Ishikawa (cell line): ENCODE results near the gene PTDSS2.

ENCODE experiments used
- CEBPB ChIP-seq: IDR thresholded peaks from 2 replicates; pipeline ENCODE4 v1.6.1; 2012
- CREB1 ChIP-seq: IDR thresholded peaks from 2 replicates; pipeline ENCODE4 v1.6.1; 2012; ENCODE audit warnings: low read depth
- EGR1 ChIP-seq: IDR thresholded peaks from 2 replicates; pipeline ENCODE4 v1.6.1; 2012
- EP300 ChIP-seq: IDR thresholded peaks from 2 replicates; pipeline ENCODE4 v1.6.1; 2012; ENCODE audit warnings: borderline replicate concordance
- FOXM1 ChIP-seq: IDR thresholded peaks from 2 replicates; pipeline ENCODE4 v1.6.1; 2012; ENCODE audit warnings: low read depth, borderline replicate concordance
- MAX ChIP-seq: IDR thresholded peaks from 2 replicates; pipeline ENCODE4 v1.6.1; 2012
- NFIC ChIP-seq: IDR thresholded peaks from 2 replicates; pipeline ENCODE4 v1.6.1; 2012
- RAD21 ChIP-seq: IDR thresholded peaks from 2 replicates; pipeline ENCODE4 v1.6.1; 2012; ENCODE audit warnings: low read depth
- REST ChIP-seq: IDR thresholded peaks from 2 replicates; pipeline ENCODE4 v1.6.1; 2012; ENCODE audit warnings: low read depth, mild to moderate bottlenecking
- TAF1 ChIP-seq: IDR thresholded peaks from 2 replicates; pipeline ENCODE4 v1.6.1; 2012; ENCODE audit warnings: low read depth, mild to moderate bottlenecking
- TCF12 ChIP-seq: IDR thresholded peaks from 2 replicates; pipeline ENCODE4 v1.6.1; 2012; ENCODE audit warnings: low read depth
- TEAD4 ChIP-seq: IDR thresholded peaks from 2 replicates; pipeline ENCODE4 v1.6.1; 2012
- YY1 ChIP-seq: IDR thresholded peaks from 2 replicates; pipeline ENCODE4 v1.6.1; 2012; ENCODE audit warnings: low read depth
- ZBTB7A ChIP-seq: IDR thresholded peaks from 2 replicates; pipeline ENCODE4 v1.6.1; 2012; ENCODE audit warnings: low read depth

GRCh38 chr11:419248-420005 lies 30.7 kb upstream of the PTDSS2 start:
- TF ChIP-seq MAX (no peak), NFIC (no peak), RAD21 (no peak), EP300 (no peak), REST (no peak), TCF12 (no peak), FOXM1 (no peak), EGR1 (no peak), TAF1 (no peak), YY1 (no peak), CEBPB (no peak), CREB1 (no peak), ZBTB7A (no peak), TEAD4 (no peak)
